Heart left ventricle (tissue), 13 donors: Measurements from ENCODE around the gene LAMTOR2.

ENCODE experiments used
- POLR2A ChIP-seq, 2 donors: fragments of 450-650 bp; IDR thresholded peaks; one replicate each; pipeline ENCODE4 v1.6.1; 2017; ENCODE audit warnings: antibody characterized with exemption in 2 of 2, mild to moderate bottlenecking in 2 of 2, moderate library complexity in 2 of 2
- TF ChIP-seq, protein P1 (sequence below), 12 donors: fragments of 200-600 bp; sonication (generic) in 4 of 12; IDR thresholded peaks; one replicate each; pipeline versions ENCODE4 v1.5.0 to v1.8.0; 2018 to 2022; ENCODE audit warnings: antibody characterized with exemption in 12 of 12, mild to moderate bottlenecking in 5 of 12
- donor health status: ischemic (EF 13 %, LVEDD 7.1; RV severe dilation, severe dysfunction).
- donor health status: DM: no; HTN: yes; CAD: no.
- donor health status: DM: no; HTN: no; CAD: no.
- donor health status: ischemic (EF 25% LVEDD 6.9; RV normal size, moderate dysfunction).
- donor health status: ischemic (EF 25% LVEDD 5.7; RV mildly dilated, moderate dysfunction).
- donor health status: ischemic (EF 35%, LVEDD 5.7; RV mildly dilated, moderate dysfunction).
- donor health status: nonischemic (EF 11% LVEDD 7.7; RV severe dilation, severe dysfunction).
- donor health status: DM: yes; HTN: yes; CAD: no.
- donor health status: PGD.
- donor health status: ischemic (EF 29% LVEDD 5.4; RV normal size, mild dysfunction).
- donor health status: nonischemic (EF 23%, LVEDD 6.1; RV moderate dilation, normal function).

GRCh38 chr1:156042828-156043227 lies 11.8 kb upstream of the LAMTOR2 start:
- TF ChIP-seq, protein P1, sequence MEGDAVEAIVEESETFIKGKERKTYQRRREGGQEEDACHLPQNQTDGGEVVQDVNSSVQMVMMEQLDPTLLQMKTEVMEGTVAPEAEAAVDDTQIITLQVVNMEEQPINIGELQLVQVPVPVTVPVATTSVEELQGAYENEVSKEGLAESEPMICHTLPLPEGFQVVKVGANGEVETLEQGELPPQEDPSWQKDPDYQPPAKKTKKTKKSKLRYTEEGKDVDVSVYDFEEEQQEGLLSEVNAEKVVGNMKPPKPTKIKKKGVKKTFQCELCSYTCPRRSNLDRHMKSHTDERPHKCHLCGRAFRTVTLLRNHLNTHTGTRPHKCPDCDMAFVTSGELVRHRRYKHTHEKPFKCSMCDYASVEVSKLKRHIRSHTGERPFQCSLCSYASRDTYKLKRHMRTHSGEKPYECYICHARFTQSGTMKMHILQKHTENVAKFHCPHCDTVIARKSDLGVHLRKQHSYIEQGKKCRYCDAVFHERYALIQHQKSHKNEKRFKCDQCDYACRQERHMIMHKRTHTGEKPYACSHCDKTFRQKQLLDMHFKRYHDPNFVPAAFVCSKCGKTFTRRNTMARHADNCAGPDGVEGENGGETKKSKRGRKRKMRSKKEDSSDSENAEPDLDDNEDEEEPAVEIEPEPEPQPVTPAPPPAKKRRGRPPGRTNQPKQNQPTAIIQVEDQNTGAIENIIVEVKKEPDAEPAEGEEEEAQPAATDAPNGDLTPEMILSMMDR (IDR thresholded peaks at IDR 0.05): no peak
- TF ChIP-seq POLR2A (IDR thresholded peaks at IDR 0.05): no peak
